Right cardiac atrium (tissue), 5 donors: ENCODE results near the gene PRMT5. TPM values are rescaled to one million over a fixed set of nuclear protein-coding genes. Genes with fewer than 3 reads are reported as not detected.
A peak's percentile ranks its signal among the peaks of the same experiment; 100 is the strongest.

ENCODE experiments used
- ATAC-seq, 2 donors: fragments of 200-7000 bp; cut with Tn5 transposase; one replicate each; pipeline versions ENCODE4 v1.8.0 to v1.9.1; 2020; ENCODE audit warnings: moderate library complexity in 2 of 2, mild to moderate bottlenecking in 1 of 2
- DNase-seq, 3 donors: peaks; one replicate each; pipeline ENCODE4 v3.0.0-alpha.2; 2020
- H3K27ac ChIP-seq: one replicate; pipeline ENCODE4 v1.5.1; 2013; ENCODE audit warnings: mild to moderate bottlenecking, low read length, control low read depth, moderate library complexity
- H3K27me3 ChIP-seq: one replicate; pipeline ENCODE4 v1.6.1; 2013; ENCODE audit not compliant: control insufficient read depth, insufficient read depth
- H3K4me1 ChIP-seq: one replicate; pipeline ENCODE4 v1.6.1; 2013; ENCODE audit warnings: low read length; ENCODE audit not compliant: control insufficient read depth, insufficient read depth
- H3K4me3 ChIP-seq: one replicate; pipeline ENCODE4 v1.5.1; 2013; ENCODE audit warnings: low read length, control low read depth
- H3K9me3 ChIP-seq: one replicate; pipeline ENCODE4 v1.6.1; 2013; ENCODE audit warnings: low read length; ENCODE audit not compliant: control insufficient read depth
- WGBS: extraction: QIAGEN DNeasy Blood & Tissue Kit; methylation state at CpG from one replicate; pipeline ENCODE4 v1.1.7; 2013; 5-methylcytosine and 5-hydroxymethylcytosine counted together
- intact Hi-C, 4 donors: fragments of 100-400 bp; cut with DNase I; formaldehyde crosslinking; loops; one replicate each; pipeline versions ENCODE4 v1.11.0 to v1.14.0; 2022 to 2023
- long read RNA-seq, 4 donors: library from polyadenylated mRNA; unstranded; transcript quantifications; one replicate each; pipeline ENCODE4 v2.0.0, GENCODE V29; 2020 to 2021
- polyA plus RNA-seq: library from polyadenylated mRNA; stranded (reverse); fragments of 200-250 nt; gene quantifications from one replicate; pipeline ENCODE4 v1.2.3, GENCODE V29; 2013
- total RNA-seq, 4 donors: library from RNA; stranded (reverse); fragmentation: NEBNext Ultra II Directional; extraction: Animal tissue kit (Norgen Biotek cat#: 25700); gene quantifications; one replicate each; pipeline ENCODE4 v1.2.1, GENCODE V29; 2021
- donor health status: healthy with polysubstance abuse.
- donor health status: DM: no; HTN: yes; CAD: no.
- donor health status: DM: no; HTN: no; CAD: no.
- donor health status: DM: no; HTN: yes; CAD: no; lungs with severe emphysema.
- donor health status: DM: yes; HTN: yes; CAD: no.

Gene PRMT5
- total RNA-seq (10 to 100 TPM; 37.3 to 52.1 (median 49.5) TPM), polyA plus RNA-seq (22.0 TPM)
- long read RNA-seq, donor 1, transcript PRMT5-202 (17 exons, 2,531 nt), result major isoform, 48 of 63 reads
- long read RNA-seq, donor 1, partial matches to known transcripts, result 5 of 63 reads
- long read RNA-seq, donor 1, other reads (novel, unspliced or antisense), result 9 of 63 reads
- long read RNA-seq, donor 2, transcript PRMT5-202 (17 exons, 2,531 nt), result major isoform, 36 of 48 reads
- long read RNA-seq, donor 2, partial matches to known transcripts, result 3 of 48 reads
- long read RNA-seq, donor 2, other reads (novel, unspliced or antisense), result 9 of 48 reads
- long read RNA-seq, donor 3, transcript PRMT5-202 (17 exons, 2,531 nt), result major isoform, 154 of 206 reads
- long read RNA-seq, donor 3, transcript PRMT5-204 (17 exons, 2,418 nt), result minor isoform, 6 of 206 reads
- long read RNA-seq, donor 3, partial matches to known transcripts, result 10 of 206 reads
- long read RNA-seq, donor 3, other reads (novel, unspliced or antisense), result 33 of 206 reads
- long read RNA-seq, donor 4, transcript PRMT5-202 (17 exons, 2,531 nt), result major isoform, 38 of 48 reads
- long read RNA-seq, donor 4, partial matches to known transcripts, result 4 of 48 reads
- long read RNA-seq, donor 4, other reads (novel, unspliced or antisense), result 5 of 48 reads

DNA sequence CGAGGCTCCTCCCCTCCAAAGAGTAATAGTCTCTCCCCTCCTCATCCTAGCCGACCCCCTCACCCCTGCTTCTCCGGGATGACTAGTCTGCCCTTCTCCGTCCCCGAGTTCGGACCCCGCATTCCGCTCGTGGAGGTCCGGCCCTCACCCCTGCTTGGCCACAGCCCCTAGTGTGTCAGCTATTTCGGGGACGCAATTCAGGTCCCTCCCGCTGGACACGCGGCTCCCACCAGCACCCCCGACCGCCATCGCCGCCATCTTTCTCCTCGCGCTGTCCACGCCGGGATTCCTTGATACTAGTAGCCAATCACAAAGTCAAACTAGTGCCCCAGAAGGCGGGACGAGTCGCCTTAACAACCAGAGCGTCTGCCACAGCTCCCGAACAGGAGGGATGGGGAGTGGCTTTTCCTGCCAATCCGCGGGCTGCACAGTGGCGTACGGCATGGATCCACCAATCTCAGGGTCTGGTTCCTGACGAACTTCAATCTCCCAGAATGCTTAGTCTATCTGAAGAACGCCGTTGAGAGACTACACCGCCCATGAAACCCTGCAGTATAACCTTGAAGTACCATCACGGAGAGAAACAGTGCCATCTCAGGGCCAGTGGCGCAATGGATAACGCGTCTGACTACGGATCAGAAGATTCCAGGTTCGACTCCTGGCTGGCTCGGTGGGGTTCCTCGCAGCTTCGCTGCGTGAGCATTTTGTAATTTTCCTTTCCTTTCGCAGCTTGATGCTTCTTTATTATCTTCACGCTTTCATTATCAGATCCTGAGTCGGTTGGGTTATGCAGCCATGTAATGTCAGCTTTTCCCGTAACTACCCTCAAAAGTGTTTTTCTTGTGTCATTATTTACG lies at the start of gene PRMT5:
Gene PRMT5, minus strand, starts transcription at position 273 of the 857 bp plus-strand sequence. Its CDS starts 15 bp downstream, at position 258.
- H3K9me3 ChIP-seq, result no peaks in the 10 kb centered on the region
- DNase-seq (peak; percentile 99), ATAC-seq (peak; percentile 98 to 99)
- WGBS, result under 1% methylated on average over 51 of the region's 51 CpGs
- intact Hi-C loops, result no loop called here
- H3K27me3 ChIP-seq, result no peaks in the 10 kb centered on the region
- no peaks in the 10 kb centered on the region for H3K4me1 ChIP-seq
- peak within 1 kb of the TSS; percentile 65 for H3K4me3 ChIP-seq
- peak within 1 kb of the TSS; percentile 65 for H3K27ac ChIP-seq

DNA sequence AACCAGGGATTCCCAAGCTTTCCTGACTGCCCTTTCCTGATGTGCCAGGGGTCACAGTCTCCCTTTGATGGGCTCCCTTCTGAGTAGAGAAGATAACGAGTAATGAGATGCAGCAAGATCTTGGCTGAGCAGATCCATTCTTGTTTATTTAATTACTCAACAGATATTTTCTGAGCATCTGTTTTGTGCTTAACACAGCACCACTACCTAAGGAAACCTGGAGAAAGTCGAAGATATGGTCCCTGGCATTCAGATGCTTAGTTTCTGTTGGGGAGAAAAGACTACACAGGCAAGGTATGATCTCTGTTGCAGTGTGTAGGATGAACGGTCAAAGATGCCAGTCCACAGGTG lies 49.3 kb upstream of the PRMT5 start:
- Histone ChIP-seq H3K9me3 (no peaks in the 10 kb centered on the region), H3K27ac (peak overlapping the region; percentile 88), H3K27me3 (no peaks in the 10 kb centered on the region), H3K4me3 (no peak overlapping the region), H3K4me1 (peaks cover 6% of the 10 kb centered on the region)
- WGBS, result 62% methylated on average over 3 of the region's 3 CpGs
- ATAC-seq, result no peak
- DNase-seq, result no peak
- intact Hi-C loops, result no loop called here

DNA sequence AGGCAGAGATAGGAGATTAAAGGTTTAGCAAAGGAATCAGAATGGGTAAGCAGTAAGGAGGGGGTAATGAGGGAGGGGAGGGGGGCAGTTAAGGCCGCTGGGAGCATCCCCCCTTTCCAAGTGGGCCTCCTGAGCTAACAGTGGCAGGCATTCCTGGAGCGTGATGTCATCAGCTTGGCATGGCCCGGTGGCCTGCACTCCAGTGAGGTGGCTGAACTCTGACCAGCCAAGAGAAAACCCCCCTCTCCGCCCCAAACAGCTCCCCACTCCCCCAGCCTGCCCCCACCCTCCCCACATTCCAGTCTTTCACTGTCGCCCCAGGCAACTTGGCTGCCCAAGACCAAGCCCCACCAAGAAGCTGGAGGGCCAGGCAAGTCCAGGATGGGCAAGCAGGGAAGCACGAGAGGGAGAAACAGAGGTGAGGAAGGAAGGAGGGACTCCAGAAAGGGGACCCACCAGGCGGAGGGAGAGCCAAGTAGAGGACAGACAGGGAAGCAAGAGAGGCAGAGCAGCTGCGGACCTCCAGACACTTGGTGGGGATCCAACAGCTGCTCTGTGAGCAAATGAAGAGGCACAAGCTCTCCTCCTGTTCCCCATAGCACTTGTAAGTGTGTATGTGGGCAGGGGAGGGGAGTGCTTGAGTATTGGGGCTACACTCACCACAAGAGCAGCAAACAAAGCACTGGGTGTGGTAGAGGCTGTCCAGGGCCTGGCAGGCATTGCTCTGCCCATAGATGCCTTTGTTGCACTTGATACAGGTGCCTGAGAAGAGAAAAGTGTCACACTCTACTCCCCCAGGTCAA lies 48.7 kb upstream of the PRMT5 start:
- intact Hi-C loops, result no loop called here
- Histone ChIP-seq H3K4me1 (peaks cover 6% of the 10 kb centered on the region), H3K4me3 (no peak overlapping the region), H3K27ac (peak overlapping the region; percentile 88), H3K9me3 (no peaks in the 10 kb centered on the region), H3K27me3 (no peaks in the 10 kb centered on the region)
- DNase-seq (peak in 2 of 3 donors; percentile 75 to 78), ATAC-seq (peak; percentile 6 to 12)
- WGBS, result 41% methylated on average over 8 of the region's 8 CpGs

DNA sequence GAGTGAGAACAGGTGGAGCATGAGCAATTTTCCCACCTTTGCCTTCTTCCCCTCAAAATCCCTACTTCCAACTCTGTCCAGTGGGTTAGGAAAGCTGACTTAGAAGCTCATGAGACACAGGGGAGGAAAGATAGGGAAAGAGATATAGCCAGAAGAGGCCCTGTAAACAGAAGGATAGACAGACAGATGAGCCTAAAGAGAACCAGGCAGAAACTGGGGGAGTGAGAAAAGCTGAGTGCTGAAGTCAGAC lies 48.2 kb upstream of the PRMT5 start:
- no peak for ATAC-seq
- Histone ChIP-seq H3K4me1 (peaks cover 6% of the 10 kb centered on the region), H3K27ac (peak overlapping the region; percentile 74), H3K9me3 (no peaks in the 10 kb centered on the region), H3K27me3 (no peaks in the 10 kb centered on the region), H3K4me3 (no peak overlapping the region)
- intact Hi-C loops, result no loop called here
- no peak for DNase-seq

DNA sequence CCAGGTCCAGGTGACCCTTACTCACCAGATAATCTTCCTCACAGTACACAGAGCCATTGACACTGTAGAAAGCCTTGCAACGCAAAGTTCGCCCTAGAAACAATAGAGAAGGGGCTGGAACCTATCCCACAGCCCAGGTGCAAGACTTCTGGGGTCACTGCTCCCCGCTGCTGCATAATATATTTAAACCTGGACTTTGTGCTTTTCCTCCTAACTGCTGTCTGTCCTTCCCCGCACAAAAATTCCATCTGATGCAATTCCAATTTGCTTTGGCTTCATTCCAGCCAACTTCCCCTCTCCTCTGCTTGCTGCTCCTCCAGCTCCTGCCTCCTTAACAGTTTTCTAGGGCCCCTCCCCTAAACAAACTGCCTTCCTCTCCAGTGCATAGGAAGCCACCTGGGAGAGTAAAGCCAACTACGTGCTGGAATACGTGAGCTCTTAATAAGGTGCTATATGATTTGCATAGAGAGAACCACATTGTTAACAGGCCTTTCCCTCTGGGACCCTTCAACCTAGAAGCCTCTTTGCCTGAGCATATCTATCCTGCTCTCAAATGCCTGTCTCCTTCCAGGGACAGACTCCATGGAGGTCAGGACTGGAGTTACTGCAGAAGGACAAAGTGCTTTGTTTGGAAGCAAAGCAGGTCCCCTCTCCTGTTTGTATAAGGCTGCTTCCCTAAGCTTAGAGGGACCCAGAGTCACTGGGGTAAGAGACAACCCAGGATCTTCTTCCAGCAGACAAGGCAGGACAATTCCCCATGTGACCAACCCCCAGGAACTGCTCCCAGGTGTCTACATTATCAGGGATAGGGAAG lies 47.7 kb upstream of the PRMT5 start:
- Histone ChIP-seq H3K27ac (peak overlapping the region; percentile 74), H3K27me3 (no peaks in the 10 kb centered on the region), H3K4me1 (peaks cover 6% of the 10 kb centered on the region), H3K4me3 (no peak overlapping the region), H3K9me3 (no peaks in the 10 kb centered on the region)
- ATAC-seq (no peak), DNase-seq (no peak)
- intact Hi-C loops, result no loop called here
- WGBS, result 43% methylated on average over 6 of the region's 6 CpGs

DNA sequence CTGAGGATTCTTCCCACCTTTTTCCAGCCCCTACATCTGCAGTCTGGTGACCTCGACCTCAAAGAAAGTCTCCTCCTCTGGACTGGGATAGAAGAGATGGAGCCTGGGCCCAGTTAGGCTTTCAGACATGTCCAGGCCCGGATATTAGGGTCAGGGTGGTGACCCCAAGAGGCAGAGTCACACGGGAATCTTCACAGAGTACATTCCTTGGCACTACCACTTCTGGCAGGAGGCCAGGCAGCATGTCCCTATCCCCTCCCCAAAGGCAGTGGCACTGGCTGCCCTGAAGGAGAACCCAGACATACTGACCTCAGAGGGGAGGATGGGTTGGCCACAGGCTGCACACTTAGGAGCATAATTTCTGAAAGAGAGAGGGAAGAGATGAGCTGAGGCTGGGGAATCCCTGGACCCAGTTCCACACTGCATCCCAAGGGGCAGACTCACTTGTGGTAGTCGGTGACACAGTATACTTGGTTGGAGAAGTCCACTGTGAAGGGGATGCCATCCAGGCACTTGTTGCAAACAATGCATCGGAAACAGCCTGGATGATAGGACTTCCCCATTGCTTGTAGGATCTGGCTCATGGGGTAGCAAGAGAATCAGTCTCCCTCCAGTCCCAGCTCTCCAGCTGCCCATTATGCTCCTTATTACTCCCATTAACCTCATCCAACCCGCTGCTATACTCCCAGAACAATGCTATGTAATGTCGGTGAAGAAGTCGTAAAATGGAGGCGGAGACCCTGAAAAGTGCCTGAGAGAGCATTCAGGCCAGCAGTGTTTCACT lies 45.5 kb upstream of the PRMT5 start:
- Histone ChIP-seq H3K27ac (no peak overlapping the region), H3K27me3 (no peaks in the 10 kb centered on the region), H3K4me3 (no peak overlapping the region), H3K9me3 (no peaks in the 10 kb centered on the region), H3K4me1 (peaks cover 6% of the 10 kb centered on the region)
- ATAC-seq (peak in 1 of 2 donors; percentile 17), DNase-seq (peak in 1 of 3 donors; percentile 62)
- intact Hi-C loops, result no loop called here
- WGBS, result 64% methylated on average over 9 of the region's 9 CpGs

DNA sequence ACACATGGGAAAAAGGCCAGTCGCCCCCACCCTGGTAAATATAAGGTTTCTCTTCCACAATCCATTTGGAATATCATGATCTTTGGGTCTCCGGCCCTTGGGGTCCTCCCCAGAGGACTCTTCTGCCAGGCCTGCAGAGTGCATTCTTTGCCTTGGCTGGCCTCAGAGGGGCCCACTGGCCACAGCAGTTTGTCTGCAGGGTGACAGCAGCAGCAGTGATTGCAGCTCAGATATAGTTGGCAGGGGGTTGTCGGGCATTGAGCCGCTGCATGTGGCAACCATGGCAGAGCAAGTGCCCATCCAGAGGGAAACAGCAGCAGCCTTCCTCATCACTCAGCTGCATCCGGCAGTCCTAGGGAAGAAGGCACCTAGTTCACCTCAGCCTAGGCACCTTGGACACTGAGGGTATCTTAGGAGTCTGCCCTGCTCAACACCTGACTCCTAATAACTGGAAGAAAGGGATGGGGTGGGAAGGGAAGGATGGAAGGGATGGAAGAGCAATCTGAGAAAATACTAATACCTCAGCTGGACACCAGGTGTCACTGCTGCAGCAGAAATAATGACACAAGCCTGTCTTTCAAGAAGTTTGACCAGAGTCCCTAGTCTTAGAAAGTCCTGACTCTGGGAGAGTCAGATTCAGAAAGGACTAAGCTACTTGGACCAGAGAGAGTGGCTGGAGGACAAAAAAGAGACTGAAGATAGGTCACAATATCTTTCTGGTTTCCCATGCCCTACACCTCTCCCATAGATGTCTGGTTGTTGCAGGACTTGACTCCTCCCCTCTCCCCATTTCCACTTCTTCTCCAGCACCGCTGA lies 44.2 kb upstream of the PRMT5 start:
- ATAC-seq, result peak; percentile 37 to 55
- Histone ChIP-seq H3K9me3 (no peaks in the 10 kb centered on the region), H3K4me1 (peaks cover 6% of the 10 kb centered on the region), H3K4me3 (no peak overlapping the region), H3K27ac (no peak overlapping the region), H3K27me3 (no peaks in the 10 kb centered on the region)
- WGBS, result 83% methylated on average over 6 of the region's 6 CpGs
- intact Hi-C loops, result no loop called here
- no peak for DNase-seq

DNA sequence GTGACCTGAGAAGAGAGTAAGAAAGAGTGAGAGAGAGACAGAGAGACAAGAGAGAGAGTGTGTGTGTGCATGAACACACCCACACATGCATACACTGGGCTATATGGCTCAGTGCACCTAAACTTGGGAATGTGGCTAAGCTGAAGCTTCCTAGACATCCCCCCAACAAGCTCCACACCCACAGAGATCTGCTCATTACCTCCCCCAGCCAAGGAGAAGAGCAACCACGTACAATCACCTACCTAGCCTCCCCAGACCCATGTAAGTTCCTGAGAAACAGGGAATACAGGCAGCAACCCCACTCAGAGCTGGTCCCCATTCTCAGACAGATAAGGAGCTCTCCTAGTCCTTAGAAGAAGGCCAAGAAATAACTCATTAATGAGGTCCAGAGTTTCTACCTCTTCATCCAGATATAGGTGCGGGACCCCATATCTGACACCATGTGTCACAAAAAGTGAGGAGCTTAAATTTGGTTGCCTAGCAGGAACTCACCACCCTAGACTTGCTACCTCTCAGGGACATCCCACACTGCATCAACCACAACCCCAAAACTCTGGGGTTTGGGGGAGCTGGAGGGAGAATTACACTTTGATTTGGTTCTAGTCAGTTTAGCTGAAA lies 43.2 kb upstream of the PRMT5 start:
- 90% methylated on average over 2 of the region's 2 CpGs for WGBS
- ATAC-seq, result no peak
- H3K9me3 ChIP-seq, result no peaks in the 10 kb centered on the region
- no peak overlapping the region for H3K4me3 ChIP-seq
- H3K27ac ChIP-seq, result no peak overlapping the region
- no peak for DNase-seq
- peaks cover 6% of the 10 kb centered on the region for H3K4me1 ChIP-seq
- no peaks in the 10 kb centered on the region for H3K27me3 ChIP-seq
- intact Hi-C loops, result no loop called here

DNA sequence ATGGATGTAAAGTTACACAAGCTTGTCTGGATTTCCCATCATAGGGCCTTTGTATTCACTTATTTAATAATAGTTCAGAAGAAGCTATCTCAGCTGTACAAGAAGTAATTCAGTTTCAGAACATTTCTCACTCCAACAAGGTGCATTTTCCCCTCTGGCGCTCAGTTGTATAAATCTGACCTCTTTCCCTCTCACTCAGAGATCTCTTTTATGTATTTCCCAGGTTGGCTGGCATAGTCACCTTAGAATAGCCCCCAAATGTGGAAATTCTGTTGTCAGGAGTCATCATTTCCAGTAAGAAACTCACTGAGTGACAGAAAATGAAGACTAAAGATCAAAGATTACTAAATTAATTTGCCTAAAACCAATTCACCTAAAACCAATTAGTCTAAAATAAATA lies 42.0 kb upstream of the PRMT5 start:
- intact Hi-C loops, result no loop called here
- no peak for ATAC-seq
- H3K9me3 ChIP-seq, result no peaks in the 10 kb centered on the region

More for the DNA sequence above, 42.0 kb upstream of the PRMT5 start:
- no peak for DNase-seq
- Histone ChIP-seq H3K4me3 (no peak overlapping the region), H3K27me3 (no peaks in the 10 kb centered on the region), H3K27ac (no peak overlapping the region), H3K4me1 (no peaks in the 10 kb centered on the region)
- 100% methylated on average over 1 of the region's 1 CpG for WGBS
